Stimulated activated naive CD8-positive, alpha-beta T cell treated with anti-CD3 and anti-CD28 coated beads, Interleukin-15, Interleukin-2, amounts not matched to agents 100 ng/mL and 50 ng/mL, for 24 hours (primary cell): ENCODE results near the gene INPP5D.
"Not testable (repeated sequence)": the region's sequence is repeated elsewhere in the genome, so short reads cannot be mapped to it uniquely, and the experiment has no call there.

Experiments
- H3K27ac Mint-ChIP-seq: one replicate; pipeline ENCODE4 v1.8.0; 2021; ENCODE audit warnings: mild to moderate bottlenecking, mixed read lengths
- H3K27me3 Mint-ChIP-seq: one replicate; pipeline ENCODE4 v1.8.0; 2021; ENCODE audit warnings: mixed read lengths
- H3K36me3 Mint-ChIP-seq: one replicate; pipeline ENCODE4 v1.8.0; 2021; ENCODE audit warnings: low read depth, mixed read lengths
- H3K4me1 Mint-ChIP-seq: one replicate; pipeline ENCODE4 v1.8.0; 2021; ENCODE audit warnings: low read depth, mixed read lengths
- H3K4me3 Mint-ChIP-seq: one replicate; pipeline ENCODE4 v1.8.0; 2021; ENCODE audit warnings: mild to moderate bottlenecking, mixed read lengths
- H3K9me3 Mint-ChIP-seq: one replicate; pipeline ENCODE4 v1.8.0; 2021; ENCODE audit warnings: mixed read lengths

INPP5D gene

DNA sequence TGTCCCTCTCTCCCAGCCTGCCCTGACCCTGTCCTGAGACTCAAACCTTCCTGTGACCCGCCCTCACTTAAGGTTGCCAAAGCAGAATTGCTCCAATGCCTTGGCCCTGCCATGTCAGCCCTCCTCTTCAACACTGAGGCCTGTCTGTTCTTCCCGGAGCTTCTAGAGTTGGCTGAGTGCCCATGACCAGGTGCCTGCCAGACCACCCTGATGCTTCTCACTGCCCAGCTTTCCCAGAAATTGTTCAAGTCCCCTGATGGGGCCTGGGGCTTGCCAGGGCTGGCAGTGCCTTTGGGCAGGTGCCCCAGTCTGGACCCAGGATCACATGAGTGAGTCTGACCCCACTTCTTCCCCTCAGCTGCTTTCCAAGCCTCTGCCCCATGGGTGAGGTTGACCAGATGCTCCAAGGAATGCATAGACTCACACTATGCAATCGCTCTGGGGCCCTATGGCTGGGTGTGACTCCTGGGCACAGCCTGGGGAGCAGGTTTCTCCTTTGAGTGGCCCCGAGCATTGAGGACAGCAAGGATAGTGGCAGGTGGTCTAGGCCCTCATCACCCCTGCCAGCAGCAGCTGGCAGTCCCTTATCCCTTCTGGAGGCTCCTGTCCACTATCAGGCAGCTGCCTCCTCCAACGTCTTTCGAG is 3.1 kb upstream of the INPP5D start:
- Mint-ChIP-seq H3K9me3 (no peaks in the 10 kb centered on the region), H3K27me3 (no peaks in the 10 kb centered on the region), H3K4me1 (peaks cover 28% of the 10 kb centered on the region), H3K36me3 (no peaks in the 10 kb centered on the region), H3K27ac (no peak overlapping the region), H3K4me3 (no peak overlapping the region)

DNA sequence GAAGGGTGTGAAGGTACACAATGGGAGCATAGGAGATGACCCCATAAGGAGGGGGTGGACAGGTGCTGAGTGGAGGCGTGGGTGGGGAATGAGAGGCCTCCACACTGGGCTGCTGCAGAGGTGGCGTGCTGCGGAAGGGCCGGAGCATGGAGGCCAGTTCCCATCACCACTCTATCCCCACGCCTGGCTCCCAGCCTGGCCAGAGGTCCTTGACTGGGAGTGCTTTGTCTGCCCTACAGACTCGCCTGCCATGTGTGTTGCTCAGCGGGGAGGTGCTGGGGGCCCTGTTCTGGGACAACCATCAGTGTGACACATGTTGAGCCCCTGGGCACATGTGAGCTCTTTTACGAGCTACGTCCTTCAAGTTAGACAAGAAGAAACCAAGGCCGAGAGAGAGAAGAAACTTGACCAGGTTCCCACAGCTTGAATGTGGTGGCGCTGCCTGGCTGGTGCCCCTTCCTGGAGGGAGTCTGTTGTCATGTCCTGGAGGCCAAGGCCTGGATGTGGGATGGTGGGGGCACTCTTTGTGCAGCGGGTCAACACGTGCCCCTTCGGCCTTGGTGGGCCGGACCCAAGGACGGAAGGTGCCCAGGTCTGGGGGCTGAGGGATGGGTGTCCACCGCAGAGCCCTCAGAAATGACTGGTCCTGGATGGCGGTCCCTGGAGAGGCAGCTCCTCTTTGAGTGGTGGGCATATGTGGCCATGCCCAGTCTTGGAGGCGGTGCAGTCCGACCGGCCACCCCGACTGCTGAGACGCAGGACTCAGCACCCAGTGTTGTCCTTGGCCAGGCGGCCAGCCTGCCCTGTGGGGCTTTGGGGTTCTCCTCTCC is 1.2 kb upstream of the INPP5D start:
- no peaks in the 10 kb centered on the region for H3K27me3 Mint-ChIP-seq
- H3K9me3 Mint-ChIP-seq: no peaks in the 10 kb centered on the region
- H3K27ac Mint-ChIP-seq: peak overlapping the region; percentile 80
- H3K4me3 Mint-ChIP-seq: peak overlapping the region; percentile 27
- H3K36me3 Mint-ChIP-seq: no peaks in the 10 kb centered on the region
- H3K4me1 Mint-ChIP-seq: peaks cover 43% of the 10 kb centered on the region

DNA sequence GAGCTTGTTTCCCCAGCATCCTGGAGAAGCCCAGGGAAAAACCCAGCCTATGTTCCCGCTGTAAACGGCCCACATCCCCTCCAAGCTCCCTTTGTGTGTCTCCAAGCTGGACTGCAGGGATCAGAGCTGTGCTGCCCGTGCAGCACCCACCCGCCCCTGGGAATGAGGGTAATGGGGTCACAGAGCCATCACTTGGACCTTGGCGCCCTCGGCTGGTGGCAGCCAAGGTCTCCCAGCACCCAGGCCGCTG is 670 bp upstream of the INPP5D start:
- Mint-ChIP-seq H3K9me3 (no peaks in the 10 kb centered on the region), H3K27me3 (no peaks in the 10 kb centered on the region), H3K36me3 (peaks cover 3% of the 10 kb centered on the region), H3K4me1 (peaks cover 46% of the 10 kb centered on the region), H3K4me3 (peak overlapping the region; percentile 87), H3K27ac (peak overlapping the region; percentile 99)

DNA sequence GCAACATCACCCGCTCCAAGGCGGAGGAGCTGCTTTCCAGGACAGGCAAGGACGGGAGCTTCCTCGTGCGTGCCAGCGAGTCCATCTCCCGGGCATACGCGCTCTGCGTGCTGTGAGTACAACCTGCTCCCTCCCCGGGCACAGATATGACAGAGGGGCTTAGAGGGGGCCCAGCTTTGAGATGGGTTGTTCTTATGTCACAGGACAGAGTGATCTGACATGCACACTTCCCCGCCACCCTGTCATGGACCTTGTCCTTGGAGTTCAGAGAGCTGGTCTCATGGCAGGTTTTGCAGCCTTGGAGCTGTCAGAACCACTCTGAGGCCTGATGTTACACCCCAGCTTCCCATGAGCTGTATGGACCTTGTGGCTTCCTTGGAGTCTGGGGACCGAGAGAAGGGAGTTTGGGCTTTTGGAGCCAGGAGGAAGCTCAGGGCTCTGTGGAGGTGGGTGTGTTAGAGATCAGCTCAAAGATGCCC is 398 bp downstream of the INPP5D start:
- H3K27me3 Mint-ChIP-seq: no peaks in the 10 kb centered on the region
- H3K36me3 Mint-ChIP-seq: peaks cover 11% of the 10 kb centered on the region
- peak overlapping the region; percentile 87 for H3K4me3 Mint-ChIP-seq
- H3K4me1 Mint-ChIP-seq: peaks cover 56% of the 10 kb centered on the region
- peak overlapping the region; percentile 99 for H3K27ac Mint-ChIP-seq
- no peaks in the 10 kb centered on the region for H3K9me3 Mint-ChIP-seq

DNA sequence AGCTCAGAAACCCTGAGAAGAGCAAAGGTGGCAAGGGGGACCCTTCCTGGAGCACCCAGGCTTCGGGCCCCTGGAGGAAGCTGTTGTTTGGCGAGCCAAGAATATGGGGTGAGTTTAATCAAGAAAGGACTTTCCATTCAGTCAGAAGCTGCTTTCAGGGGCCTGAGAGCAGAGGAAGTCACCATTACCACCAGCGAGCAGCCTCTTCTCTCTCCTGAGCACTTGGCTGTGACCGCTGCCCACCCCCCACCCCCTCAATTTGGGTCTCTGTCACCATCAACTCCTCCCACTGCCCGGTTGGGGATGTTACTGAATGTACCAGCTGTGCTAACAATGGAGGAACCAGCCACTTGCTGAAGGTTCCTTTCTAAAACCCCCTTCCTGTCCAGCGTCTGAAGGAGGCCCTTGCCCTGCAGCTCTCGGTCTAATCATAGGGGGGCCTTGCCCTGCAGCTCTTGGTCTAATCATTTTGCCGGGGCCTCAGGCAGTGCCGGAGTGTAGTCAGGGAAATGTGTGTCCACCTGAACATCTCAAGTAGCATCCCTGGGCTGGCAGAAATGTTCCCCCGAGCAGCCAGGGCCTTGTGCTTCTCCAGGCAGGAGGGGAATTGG is 943 bp downstream of the INPP5D start:
- no peaks in the 10 kb centered on the region for H3K27me3 Mint-ChIP-seq
- H3K9me3 Mint-ChIP-seq: no peaks in the 10 kb centered on the region
- peak overlapping the region; percentile 87 for H3K4me3 Mint-ChIP-seq
- peaks cover 13% of the 10 kb centered on the region for H3K36me3 Mint-ChIP-seq
- peak overlapping the region; percentile 99 for H3K27ac Mint-ChIP-seq
- peaks cover 59% of the 10 kb centered on the region for H3K4me1 Mint-ChIP-seq

DNA sequence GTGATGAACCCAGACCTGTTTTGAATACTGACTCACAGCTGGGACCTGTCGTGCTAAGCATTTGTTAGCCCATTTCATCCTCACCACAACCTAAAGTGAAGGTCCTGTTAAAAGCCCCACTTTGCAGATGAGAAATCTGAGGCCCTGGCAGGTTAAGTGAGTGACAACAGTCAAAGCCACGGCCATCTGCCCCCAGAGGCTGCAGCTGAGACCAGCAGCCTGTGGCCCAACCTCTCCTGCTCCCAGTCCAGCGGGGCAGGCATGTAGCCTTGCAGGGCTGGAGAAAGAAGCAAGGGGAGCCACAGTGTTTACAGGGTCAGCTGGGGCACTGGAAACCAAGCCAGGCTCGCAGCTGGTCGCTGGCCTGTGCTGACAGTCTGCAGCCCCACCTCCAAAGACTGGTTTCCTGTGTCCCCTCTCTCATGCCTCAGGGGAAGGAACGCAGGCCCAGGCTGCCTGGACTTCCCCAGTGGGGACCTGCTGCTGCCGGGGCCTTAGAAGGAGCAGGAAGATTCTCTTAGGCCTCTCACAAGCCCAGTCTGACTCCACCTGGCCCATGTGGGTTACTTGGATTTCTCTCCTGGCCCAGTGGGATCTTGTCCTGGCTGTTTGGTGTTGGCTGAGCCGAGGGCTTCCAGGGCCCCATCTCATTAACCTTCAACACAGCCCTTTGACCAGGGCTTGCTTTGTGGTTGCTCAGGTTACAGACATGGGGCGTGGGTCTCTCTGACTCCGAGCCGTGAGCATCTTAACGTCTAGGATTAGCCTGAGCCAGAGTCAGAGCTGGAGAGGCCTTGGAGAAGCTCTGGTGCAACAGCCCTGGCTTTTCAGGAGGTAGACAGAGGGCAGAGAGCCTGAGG is 1.7 kb downstream of the INPP5D start:
- peak overlapping the region; percentile 99 for H3K27ac Mint-ChIP-seq
- peak overlapping the region; percentile 87 for H3K4me3 Mint-ChIP-seq
- peaks cover 19% of the 10 kb centered on the region for H3K36me3 Mint-ChIP-seq
- peaks cover 67% of the 10 kb centered on the region for H3K4me1 Mint-ChIP-seq
- no peaks in the 10 kb centered on the region for H3K9me3 Mint-ChIP-seq
- H3K27me3 Mint-ChIP-seq: no peaks in the 10 kb centered on the region

DNA sequence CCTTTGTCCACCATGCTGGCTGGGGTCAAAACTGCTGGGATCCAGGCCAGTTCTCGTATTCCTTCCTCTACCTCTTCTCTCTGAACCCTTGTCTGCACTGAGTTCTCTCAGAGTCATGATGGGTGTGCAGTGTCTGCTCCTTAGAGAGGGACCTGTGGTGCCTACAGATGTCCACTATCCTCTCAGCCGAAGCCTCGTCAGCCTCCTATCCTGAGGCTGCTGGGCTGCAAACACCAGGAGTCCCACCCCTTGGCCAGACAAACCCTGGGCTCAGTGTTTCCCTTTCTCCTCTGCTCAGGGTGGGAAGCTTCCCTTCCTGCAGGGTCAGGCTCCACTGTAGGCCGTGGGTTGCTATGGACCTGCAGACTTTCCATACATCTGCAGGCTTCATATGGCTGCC is 2.3 kb downstream of the INPP5D start:
- Mint-ChIP-seq H3K9me3 (no peaks in the 10 kb centered on the region), H3K27me3 (no peaks in the 10 kb centered on the region), H3K27ac (peak overlapping the region; percentile 79), H3K4me3 (peak overlapping the region; percentile 87), H3K36me3 (peaks cover 25% of the 10 kb centered on the region), H3K4me1 (peaks cover 73% of the 10 kb centered on the region)

DNA sequence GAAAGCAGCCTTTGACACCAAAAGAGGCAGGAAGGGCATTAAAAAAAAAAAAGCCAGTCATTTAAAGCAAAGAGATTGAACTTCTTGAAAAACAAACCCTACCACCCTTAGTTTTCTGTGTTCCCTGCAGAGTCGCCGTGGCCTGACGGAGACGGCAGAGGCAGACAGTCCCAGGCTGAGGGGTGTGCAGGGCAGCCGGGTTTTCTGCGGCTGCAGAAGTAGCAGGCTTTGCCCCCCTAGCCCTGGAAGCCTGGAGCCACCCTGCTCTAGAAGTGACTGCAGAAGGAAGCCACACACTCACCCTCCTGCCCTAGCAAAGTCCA is 2.8 kb downstream of the INPP5D start:
- H3K36me3 Mint-ChIP-seq: peaks cover 28% of the 10 kb centered on the region
- peak overlapping the region; percentile 79 for H3K27ac Mint-ChIP-seq
- no peaks in the 10 kb centered on the region for H3K9me3 Mint-ChIP-seq
- peaks cover 76% of the 10 kb centered on the region for H3K4me1 Mint-ChIP-seq
- no peaks in the 10 kb centered on the region for H3K27me3 Mint-ChIP-seq
- peak overlapping the region; percentile 87 for H3K4me3 Mint-ChIP-seq

DNA sequence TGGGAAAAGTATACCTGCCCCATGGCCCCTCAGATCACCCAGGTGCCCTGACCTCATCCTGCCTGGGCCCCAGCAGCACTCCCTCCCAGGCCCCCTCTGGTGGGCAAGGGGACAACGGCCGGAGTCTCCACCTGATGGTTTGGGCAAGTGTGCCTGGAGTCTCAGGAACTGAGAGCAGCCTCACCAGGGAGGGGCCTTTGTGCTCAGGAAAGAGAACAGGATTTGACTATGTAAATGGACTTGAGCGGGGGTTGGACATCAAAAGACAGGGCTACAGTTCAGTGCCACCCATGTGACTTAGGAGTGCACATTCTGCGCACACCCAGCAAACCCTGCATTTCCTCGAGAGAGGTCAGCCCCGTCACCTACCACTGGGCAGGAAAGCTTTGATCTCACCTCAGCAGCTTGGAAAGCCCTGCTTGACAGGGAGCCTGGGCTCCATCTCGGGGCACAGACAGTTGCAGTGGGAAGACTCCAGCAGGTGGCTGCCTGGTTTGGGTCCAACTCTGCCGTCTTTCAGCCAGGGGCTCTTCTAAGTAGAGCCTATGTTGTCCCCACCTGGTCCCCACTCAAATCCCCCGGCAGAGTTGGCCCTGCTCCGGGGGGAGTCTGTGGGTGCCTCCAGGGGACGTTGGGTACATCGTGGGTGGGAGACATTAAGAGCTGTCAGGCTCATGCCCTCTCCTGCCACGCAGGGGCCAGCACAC is 3.3 kb downstream of the INPP5D start:
- peaks cover 77% of the 10 kb centered on the region for H3K4me1 Mint-ChIP-seq
- H3K27me3 Mint-ChIP-seq: no peaks in the 10 kb centered on the region
- peak overlapping the region; percentile 87 for H3K4me3 Mint-ChIP-seq
- H3K27ac Mint-ChIP-seq: peak overlapping the region; percentile 79
- H3K36me3 Mint-ChIP-seq: peaks cover 30% of the 10 kb centered on the region
- no peaks in the 10 kb centered on the region for H3K9me3 Mint-ChIP-seq

DNA sequence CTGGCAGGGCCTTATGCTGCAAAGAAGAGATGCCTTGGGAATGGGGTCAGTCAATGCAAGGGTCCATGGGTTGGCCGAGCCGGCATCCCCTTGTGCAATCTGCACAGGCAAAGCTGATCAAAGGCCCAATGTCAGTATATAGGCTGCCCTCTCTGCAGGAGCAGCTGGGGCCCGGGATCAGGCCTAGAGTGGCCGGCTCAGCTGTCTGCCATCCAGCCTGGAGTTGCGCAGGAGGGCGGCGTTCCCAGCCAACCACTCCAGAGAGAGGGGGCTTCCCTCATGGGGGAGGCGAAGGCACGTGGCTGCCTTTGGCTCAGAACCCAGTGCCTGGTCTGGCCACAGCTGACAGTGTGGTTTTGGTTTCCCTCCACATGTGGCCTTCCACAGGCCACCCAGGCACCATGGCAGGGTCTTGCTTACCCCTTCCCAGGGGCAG is 3.9 kb downstream of the INPP5D start:
- no peaks in the 10 kb centered on the region for H3K27me3 Mint-ChIP-seq
- peak overlapping the region; percentile 87 for H3K4me3 Mint-ChIP-seq
- H3K27ac Mint-ChIP-seq: peak overlapping the region; percentile 79
- no peaks in the 10 kb centered on the region for H3K9me3 Mint-ChIP-seq
- peaks cover 77% of the 10 kb centered on the region for H3K4me1 Mint-ChIP-seq
- H3K36me3 Mint-ChIP-seq: peaks cover 35% of the 10 kb centered on the region

DNA sequence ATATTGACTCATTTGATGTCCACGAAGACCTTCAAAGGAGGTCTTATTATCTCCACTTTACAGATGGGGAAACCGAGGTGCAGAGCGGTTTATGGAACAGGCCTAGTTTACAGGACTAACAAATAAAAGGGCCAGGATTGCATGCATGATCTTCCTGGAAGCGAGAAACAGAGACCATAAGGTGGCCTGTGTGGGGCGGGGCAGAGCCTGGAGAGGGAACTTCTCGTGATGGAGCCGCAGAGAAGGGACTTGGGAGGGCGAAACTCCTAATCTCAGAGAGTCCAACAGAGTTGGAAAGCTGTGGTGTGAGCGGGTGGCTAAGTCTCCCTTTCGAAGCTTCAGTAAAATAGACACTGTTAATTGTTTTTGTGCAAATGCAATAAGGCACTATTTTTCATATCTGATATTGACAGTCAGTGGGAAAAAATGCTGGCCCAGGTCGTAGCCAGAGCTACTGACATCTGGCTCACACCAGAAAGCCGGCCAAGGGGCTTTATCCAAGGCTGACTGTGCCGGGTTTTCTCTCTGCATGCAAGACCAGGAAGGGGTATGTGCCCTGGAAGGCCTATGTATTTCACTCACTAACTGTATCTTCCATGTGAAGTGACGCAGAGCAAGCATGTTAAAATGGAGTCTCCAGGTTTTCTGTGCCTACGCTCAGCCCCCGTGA is 4.5 kb downstream of the INPP5D start:
- Mint-ChIP-seq H3K27ac (no peak overlapping the region), H3K9me3 (no peaks in the 10 kb centered on the region), H3K36me3 (peaks cover 37% of the 10 kb centered on the region), H3K4me3 (no peak overlapping the region), H3K27me3 (no peaks in the 10 kb centered on the region), H3K4me1 (peaks cover 79% of the 10 kb centered on the region)

DNA sequence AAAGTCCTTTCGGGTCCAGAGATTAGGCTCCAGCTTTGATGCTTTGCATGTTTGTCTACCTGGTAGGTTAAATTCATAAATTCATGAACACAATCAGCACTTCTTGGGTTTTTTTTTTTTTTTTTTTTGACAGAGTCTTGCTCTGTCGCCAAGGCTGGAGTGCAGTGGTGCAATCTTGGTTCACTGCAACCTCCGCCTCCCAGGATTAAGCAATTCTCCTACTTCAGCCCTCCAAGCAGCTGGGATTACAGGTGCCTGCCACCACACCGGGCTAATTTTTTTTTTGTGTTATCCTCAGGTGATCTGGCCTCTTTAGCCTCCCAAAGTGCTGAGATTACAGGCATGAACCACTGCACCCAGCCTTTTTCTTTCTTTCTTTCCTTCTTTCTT is 5.1 kb downstream of the INPP5D start:
- peaks cover 41% of the 10 kb centered on the region for H3K36me3 Mint-ChIP-seq
- H3K27me3 Mint-ChIP-seq, H3K27ac Mint-ChIP-seq, H3K9me3 Mint-ChIP-seq, H3K4me3 Mint-ChIP-seq: not testable (repeated sequence)
- H3K4me1 Mint-ChIP-seq: peaks cover 79% of the 10 kb centered on the region

DNA sequence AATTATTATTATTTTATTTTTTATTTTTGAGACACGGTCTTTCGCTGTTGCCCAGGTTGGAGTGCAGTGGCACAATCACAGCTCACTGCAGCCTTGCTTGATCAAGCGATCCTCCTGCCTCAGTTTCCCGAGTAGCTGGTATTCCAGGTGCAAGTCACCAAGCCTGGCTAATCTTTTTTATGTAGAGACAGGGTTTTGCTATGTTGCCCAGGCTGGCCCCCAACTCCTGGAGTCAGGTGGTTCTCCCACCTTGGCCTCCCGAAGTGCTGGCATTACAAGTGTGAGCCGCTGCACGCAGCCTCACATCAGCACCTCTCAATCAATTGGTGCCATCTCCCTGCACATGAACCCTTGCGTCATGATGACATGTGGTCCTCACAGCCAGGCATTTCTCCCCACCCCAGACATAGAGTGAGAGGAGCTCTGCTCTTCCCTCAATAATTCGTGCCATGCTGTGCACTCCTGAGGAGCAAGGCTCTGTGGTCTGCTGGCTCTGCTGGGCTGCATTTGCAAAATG is 5.9 kb downstream of the INPP5D start:
- no peaks in the 10 kb centered on the region for H3K9me3 Mint-ChIP-seq
- peaks cover 50% of the 10 kb centered on the region for H3K36me3 Mint-ChIP-seq
- no peaks in the 10 kb centered on the region for H3K27me3 Mint-ChIP-seq
- no peak overlapping the region for H3K27ac Mint-ChIP-seq
- H3K4me3 Mint-ChIP-seq: no peak overlapping the region
- H3K4me1 Mint-ChIP-seq: peaks cover 86% of the 10 kb centered on the region
